GM19395 (cell line): ENCODE data around the gene OSBPL3.

ENCODE experiments used
- ATAC-seq: cut with Tn5 transposase; IDR thresholded peaks from one replicate; pipeline ENCODE4 v1.9.1; 2021; ENCODE audit warnings: mild to moderate bottlenecking, moderate library complexity; ENCODE audit not compliant: unreplicated experiment

Gene OSBPL3

DNA sequence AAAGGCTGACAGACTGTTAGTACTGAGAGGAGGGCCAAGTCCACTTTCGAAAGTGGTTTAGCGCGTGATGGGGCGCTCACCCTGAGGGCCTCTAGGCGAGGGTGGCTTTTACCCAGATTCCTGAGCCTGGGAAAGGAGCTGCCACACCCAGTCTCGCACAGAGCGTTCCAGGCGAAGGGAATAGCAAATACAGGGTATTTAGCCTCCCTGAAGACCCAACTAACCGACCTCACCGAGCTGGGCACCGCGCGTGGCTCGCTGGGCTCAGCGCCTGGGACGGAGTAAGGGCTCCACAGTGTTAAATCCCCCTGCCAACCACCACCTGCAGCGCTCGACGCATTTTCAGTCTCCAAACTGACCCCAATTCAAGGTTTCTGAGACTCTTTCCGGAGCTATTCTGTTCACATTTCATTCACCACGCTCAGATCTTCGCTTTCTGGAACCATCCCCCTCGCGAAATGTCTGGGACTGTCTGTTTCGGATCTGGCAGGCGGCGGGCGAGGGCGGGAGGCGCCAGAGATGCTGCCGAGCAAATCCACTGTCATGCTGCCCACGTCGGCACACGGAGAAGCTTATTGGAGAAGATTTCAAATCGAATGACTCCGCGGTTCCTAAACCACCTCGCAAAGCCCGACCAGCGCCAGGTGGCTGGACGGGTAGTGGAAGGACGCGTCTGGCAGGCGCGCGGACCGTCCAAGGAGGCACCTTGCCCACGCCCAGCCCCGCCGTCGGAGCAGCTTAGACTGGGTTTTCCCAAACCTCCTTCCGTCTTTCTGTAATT, 1.4 kb upstream of the OSBPL3 start:
- peak; percentile 12 for ATAC-seq

DNA sequence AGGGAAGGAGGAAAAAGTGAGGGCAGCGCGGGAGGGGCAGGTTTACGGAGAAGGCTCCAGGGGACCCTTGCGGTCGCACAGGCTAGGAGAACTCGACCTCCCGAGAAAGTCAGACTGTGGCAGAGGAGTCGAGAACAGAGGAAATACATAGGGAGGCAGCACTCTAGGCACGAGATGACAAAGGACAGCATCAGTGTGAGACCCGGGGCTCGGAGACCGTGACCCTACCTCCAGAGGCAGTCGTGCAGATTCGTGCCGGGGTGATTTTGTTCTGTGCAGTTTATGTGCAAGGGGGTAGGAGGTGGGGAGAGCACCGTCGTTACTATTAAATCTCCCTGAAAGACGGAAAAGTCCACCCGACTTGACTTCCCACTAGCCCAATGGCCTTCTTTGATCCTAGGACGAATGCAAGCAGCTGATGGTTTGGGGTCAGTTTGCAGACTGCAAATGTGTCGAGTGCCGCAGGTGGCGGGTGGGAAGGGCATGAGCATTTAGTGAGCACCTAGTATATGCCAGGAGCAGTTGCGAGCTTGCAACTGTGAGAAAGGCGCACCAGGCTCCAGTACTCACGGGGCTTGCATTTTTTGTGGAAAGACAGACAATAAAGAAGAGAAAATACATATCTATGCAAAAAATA, 674 bp upstream of the OSBPL3 start:
- ATAC-seq: peak; percentile 26

DNA sequence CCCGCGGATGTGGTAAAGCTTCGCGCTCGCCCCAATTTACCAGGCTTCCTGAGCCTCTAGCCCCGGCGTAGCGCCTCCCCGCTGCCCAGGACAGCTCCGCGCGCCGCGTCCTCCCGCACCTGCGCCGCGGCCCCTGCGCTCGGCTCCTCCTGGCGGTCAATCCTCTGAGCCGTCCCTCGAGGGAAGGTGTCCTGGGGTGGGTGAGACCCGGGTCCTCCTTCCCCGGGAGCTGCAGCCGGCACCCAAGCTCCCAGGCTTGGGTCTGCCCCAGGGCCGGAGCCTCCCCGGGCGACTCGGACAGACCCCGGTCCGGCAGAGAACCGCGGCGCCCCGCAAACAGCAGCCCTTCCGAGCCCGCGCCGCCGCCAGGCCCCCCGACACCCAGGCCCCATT, 512 bp downstream of the OSBPL3 start:
- peak; percentile 48 for ATAC-seq

DNA sequence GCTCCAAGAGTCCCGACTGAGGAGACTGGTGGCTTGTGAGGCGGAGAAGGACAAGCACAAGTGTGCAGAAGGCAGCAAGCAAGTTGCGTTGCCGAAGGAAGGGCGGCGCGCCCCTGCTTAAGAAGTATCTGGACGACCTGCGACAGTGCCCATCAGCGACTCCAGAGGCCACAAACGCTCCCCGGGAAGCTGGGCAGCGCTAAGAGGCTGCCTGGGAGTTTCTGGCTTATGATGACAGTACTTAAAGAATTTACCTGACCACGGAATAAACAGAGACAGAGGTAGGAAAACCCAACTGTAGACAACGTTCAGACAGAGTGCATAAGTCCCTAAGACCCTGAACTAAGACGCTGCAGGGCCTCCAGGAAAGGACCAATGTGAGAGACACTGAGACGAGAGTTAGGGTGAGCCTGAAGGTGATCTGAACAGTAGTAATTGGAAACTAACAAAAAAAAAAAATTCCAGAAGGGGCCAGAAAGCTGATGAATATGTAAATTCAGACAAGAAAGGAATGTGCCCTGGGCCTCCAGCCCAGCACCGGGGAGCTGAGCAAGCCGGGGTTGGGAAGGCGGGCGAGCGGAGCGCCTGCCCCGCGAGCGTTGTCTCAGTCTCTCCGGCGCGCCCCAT, 1.0 kb downstream of the OSBPL3 start:
- ATAC-seq: peak; percentile 1

DNA sequence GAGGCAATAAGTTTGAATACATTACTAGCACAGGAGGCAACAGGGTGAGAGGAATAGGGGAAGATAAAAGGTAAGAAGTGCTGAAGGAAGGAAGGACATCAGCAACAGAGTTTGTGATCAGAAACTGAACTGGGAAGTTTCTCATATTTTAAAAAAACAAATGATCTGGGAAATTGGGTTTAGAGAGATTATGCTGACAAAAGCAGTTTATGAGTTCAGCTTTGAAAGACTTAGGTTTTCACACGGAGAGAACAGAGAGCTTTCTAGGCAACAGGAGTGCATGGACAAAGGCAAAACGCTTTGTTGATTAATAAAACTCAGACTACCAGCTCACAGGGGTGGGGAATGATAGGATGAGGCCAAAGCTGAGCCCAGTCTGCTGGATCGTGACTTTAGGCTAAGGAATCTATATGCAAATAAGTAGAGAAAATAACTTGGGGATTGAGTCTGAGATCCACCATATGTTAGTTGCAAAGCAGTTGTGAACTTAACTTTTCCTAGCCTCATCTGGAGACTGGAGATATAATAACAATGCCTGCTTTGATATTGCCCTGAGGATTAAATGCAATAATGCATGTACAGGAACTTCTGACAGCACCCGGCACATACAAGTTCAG, 4.2 kb downstream of the OSBPL3 start:
- ATAC-seq: no peak

DNA sequence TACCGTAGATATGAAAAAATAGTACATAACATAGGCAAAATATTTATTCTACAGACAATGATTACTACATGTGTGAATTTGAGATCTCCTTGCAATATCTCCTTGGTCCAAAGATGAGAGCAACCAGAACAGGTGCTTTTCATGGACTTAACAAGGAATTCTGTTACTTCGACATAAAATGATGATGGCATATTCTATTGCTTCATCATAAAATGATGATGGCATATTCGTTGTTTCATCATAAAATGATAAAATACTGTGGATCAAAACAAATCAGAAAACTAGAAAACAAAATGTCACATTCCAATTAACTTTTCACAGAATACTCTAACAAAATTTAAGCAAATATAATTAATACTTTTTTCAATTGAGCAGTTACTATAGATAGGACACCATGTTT, 4.8 kb downstream of the OSBPL3 start:
- ATAC-seq: no peak

DNA sequence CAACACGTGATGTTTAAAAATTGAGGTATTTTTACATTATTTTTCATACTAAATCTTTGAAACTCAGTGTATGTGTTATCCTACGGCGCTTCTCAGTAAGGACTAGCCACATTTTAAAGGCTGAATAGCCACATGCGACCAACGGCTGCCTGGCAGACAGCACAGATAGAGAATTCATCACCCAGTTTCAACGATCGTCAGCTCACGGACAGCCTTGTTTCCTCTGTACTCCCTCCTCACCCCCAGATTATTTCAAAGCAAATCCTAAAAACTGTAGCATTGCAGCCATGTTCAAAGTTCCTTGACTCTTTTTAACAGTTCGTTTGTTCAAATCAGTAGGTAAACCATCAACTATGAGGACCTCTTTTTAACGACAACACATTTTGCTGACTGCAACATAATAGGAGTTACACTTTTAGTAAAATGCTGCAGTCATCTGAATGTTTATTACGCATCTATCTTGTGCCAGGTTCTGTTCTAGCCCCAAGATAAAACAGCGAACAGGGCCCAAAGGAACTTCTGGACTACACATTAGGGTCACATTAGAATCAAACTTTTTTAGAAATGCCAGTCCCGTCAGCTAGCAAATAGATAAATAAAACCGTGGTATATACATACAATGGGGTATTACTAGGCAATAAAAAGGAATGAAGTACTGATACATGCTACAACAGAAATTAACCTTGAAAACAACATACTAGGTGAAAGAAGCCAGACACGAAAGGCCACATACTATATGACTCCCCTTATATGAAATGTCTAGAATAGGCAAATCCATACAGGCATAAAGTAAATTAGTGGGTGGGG, 5.7 kb downstream of the OSBPL3 start:
- no peak for ATAC-seq

DNA sequence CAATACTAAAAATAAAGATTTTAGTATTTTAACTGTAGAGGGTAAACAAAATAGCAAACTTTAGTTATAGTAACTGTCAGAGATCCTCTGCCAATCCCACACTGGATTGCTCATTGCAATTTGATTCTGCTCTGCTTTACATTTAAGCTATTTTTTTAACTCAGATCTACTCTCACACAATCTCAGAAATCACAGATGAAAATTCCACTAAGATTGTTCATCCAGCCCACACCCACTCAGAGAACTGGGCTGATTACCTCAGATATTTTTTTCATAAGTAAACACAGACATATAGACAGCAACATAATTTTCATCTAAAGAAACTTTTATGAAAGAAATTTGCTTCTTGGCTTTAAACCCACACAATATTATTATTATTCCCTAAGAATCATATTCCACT, 7.0 kb downstream of the OSBPL3 start:
- no peak for ATAC-seq

DNA sequence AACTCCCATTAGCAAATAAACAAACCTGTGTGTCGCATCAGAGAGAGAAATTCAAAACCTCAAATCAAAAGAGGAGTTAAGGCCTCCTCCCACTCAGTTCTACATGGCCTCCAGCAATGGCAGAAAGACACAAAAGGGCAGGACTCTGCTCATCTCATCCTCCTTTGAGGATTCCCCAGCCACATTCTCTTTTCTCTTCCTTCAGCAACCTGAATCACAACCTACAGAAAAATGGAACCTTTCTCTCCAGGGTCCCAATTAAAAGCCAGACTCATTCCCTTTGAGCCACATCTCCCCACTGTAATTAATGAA, 7.9 kb downstream of the OSBPL3 start:
- ATAC-seq: no peak

DNA sequence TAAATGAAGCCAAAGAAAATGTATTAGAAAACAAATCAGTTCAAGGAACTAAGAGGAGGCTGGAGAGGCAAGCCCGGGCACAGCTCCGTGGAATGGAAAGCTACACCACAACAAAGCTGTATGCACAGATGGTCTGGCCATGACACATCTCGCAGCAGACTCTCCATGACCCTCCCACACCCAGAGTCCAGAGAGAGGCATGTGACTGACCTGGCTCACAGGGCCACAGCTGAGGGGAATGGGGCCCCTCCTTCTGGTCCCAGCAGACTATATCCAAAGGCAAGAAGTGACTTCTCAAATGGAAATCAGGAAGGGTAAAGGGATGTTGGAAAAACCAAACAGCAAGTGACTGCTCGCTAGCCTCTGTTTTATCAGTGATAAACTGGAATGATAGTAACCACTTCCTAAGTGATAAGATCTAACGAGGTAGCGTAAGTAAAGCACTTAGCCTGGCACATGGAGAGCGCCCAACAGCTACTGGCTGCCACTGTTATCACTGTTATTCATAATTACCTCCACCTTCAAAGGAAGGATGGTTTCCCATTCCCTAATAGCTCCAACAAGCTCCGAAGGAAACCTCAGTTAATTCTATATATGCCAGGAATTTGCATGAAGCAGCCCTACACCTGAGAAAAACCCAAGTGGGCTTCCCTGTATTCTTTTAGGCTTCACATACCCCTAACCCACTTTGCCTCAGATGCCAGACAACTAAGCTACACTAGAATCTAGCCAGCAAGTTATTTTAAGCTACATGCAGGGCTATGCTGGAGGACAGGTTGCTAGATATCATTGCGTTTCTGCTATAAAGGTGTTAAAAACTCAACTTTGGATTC, 8.4 kb downstream of the OSBPL3 start:
- no peak for ATAC-seq

DNA sequence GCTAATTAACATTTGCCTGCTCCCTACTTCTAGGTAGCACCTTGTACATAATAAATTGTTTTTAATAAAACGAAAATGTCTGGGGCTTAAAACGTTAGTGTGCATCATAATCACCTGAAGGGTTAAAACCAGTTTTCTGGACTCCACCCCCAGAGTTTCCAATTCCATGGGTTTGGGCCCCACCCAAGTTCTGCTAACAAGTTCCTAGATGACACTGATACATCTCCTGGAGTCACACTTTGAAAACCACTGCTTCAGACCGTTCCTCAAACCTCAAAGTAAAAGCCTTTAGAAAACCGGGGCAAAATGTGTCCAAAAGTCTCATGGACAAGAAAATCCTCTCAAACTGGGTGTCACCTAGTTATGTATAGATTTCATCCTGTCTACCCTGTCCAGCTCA, 9.3 kb downstream of the OSBPL3 start:
- no peak for ATAC-seq

DNA sequence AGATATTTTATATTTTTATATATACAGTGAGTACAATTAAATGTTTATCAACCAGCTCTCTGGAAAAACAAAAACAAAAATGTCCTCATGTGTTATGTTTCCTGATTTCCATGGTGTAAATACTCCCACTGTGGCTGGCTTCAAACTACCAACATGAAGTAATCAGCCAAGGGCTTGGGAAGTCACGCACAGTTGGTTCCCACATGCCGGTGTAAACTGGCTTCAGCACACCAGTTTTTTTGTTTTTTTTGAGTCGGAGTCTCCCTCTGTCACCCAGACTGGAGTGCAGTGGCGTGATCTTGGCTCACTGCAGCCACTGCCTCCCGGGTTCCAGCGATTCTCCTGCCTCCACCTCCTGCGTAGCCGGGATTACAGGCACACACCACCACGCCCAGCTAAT, 11.8 kb downstream of the OSBPL3 start:
- ATAC-seq: no peak

DNA sequence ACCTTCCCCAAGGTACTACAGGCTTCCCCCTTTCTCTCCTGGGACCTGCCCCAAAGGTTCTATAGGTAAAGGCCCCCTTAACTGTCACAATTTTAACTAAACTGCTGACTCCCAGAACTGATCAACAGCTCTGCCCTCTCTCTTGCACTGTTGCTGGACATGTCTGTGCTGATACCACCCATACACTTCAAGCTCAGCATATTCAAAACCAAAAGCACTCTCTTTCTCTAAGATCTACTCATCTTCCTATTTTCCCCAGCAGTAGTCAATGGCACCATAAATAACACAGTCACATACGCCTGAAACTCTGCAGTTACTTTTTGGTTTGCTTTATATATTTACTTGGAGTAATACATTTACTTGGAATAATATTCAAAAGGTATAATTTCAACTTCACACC, 12.3 kb downstream of the OSBPL3 start:
- ATAC-seq: no peak

DNA sequence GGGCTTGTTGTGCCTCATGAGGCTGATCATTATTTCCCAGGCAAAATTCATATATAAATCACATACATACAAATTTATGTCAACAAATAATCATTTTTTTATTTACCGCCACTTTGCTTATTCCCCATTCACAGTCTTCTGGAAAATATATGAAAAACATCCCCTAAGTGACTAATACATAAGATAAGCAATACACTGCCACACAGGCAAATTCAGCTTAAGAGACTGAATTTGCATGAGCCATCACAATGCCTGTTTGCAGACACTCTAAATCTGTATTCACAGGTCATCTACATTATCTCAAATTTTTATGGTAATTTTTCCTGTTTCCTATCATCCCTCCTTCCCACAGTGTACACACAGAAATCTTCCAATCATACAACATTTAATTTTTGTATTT, 13.2 kb downstream of the OSBPL3 start:
- ATAC-seq: no peak

DNA sequence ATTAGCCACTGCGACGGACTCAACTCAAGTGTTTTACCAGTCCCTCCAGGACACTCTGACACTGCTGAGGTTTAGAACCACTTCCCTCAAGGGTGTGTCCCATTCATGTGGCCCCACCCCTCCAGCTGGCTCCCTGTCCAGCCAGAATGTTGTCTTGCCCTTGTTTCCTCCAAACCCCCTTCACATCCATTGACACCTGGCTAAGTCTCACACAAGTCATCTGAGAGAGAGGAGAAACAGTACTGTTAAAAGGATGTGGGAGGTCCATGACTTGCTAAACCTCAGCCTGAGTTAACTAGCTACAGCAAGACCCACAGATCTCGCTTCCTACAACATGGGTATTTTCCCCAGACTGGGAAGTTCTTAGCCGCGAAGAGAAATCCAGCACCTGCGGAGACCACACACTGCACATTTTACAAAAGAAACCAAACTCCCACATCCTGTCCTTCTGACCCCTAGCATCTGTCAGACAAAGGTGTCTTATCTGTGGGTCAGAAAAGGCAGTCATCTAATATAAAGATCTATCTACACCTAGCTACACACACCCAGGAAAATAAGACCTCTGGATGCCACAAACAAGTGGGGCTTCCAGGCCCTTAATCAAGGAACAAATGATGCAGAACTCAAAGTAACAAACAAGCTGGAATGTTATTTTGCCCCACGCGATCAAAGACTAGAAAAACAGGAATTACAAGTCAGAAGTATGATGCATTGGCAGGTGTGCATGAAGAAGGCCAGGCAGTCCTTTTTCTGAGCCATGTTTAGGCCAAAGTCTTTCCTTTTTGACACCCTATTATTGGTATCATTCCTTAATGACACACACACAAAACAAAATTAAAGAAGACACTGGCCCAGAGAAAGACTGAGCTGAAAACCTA, 13.9 kb downstream of the OSBPL3 start:
- ATAC-seq: peak; percentile 93

DNA sequence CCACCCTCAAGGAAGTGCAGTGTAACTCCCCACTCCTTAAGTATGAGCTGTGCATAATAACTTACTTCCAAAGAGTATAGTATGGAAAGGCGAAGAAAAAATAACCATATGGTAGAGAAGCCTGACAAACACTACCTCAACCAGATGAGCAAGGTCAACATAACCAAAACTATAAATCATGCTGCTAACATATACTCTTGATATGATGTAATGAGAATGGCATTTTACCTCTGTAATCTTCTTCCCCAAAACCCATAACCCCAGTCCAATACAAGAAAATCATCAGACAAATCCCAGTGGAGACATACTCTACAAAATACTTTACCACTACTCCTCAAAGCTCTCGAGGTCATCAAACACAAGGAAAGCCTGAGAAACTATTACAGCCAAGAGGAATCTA, 15.8 kb downstream of the OSBPL3 start:
- ATAC-seq: no peak

DNA sequence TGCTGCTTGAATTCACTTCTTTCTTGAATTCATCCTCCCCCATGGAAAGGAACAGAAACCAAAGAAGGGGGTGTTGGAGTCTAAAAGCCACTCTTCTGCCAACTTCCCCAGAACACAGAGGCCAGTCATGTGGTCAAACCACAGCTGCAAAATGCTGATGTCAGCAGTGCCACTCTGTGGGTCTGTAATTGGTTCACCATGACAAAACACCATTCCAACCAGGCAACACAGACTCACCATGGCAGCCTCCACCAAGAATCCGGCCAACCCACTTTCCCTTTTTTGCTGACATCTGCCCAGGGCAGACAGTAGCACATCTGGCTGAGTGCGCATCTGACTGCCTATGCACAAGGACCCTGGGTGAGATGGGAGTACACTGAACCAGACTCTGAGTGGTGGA, 16.8 kb downstream of the OSBPL3 start:
- ATAC-seq: no peak

DNA sequence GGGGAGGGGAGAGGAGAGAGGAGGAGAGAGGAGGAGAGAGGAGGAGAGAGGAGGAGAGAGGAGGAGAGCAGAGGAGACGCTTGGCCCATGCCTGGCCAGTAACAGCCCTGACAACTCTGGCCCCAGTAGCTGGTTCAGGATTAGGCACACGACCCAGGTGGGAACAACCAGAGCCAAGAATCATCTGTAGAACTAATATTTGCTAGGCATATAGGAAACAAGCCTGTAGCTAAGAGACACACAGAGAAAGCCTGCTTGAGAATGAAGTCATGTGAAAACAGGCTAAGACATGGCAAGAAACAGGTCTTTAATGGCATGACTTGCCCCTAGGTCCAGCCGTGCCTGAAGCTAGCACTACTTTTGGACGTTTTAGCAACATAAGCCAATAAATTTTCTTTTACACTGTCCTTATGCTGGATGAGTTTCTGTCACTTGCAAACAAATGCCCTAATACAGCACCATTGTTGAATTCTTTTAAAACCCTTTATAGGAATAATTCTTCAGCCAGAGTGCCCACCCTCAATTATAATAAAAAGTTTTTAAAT, 17.5 kb downstream of the OSBPL3 start:
- ATAC-seq: no peak
